Spleen (tissue), 11 donors: ENCODE results near the gene B3GNT5. TPM values are rescaled to one million over a fixed set of nuclear protein-coding genes. Genes with fewer than 3 reads are reported as not detected.

ENCODE experiments used
- DNase-seq: peaks from one replicate; pipeline ENCODE4 v3.0.0-alpha.2; 2020
- H3K27ac ChIP-seq, 8 donors: fragments of 200-600 bp; sonication (generic) in 7 of 8; 1 replicate in 4 of 8; 2 replicates in 4 of 8; pipeline versions ENCODE4 v1.5.0 to v1.8.0; 2016 to 2021; ENCODE audit warnings: inconsistent platforms in 4 of 8, mild to moderate bottlenecking in 4 of 8, moderate library complexity in 1 of 8
- H3K27me3 ChIP-seq, 7 donors: fragments of 200-600 bp; sonication (generic) in 6 of 7; replicated peaks in 1 of 7; 1 replicate in 4 of 7; 2 replicates in 3 of 7; pipeline versions ENCODE4 v1.5.0 to v1.8.0; 2016 to 2021; ENCODE audit warnings: inconsistent platforms in 3 of 7, mild to moderate bottlenecking in 1 of 7
- H3K36me3 ChIP-seq, 6 donors: fragments of 200-600 bp; sonication (generic) in 5 of 6; 1 replicate in 4 of 6; 2 replicates in 2 of 6; pipeline versions ENCODE4 v1.5.0 to v1.8.0; 2016 to 2021; ENCODE audit warnings: inconsistent platforms in 2 of 6
- H3K4me1 ChIP-seq, 6 donors: fragments of 200-600 bp; sonication (generic) in 5 of 6; 1 replicate in 3 of 6; 2 replicates in 3 of 6; pipeline versions ENCODE4 v1.5.0 to v1.8.0; 2016 to 2021; ENCODE audit warnings: inconsistent platforms in 3 of 6
- H3K4me3 ChIP-seq, 8 donors: fragments of 200-600 bp; sonication (generic) in 7 of 8; 1 replicate in 4 of 8; 2 replicates in 4 of 8; pipeline versions ENCODE4 v1.5.0 to v1.8.0; 2016 to 2021; ENCODE audit warnings: inconsistent platforms in 4 of 8, mild to moderate bottlenecking in 4 of 8, moderate library complexity in 2 of 8
- H3K9me3 ChIP-seq, 8 donors: fragments of 200-600 bp; sonication (generic) in 7 of 8; 1 replicate in 4 of 8; 2 replicates in 4 of 8; pipeline versions ENCODE4 v1.5.0 to v1.8.0; 2016 to 2021; ENCODE audit warnings: inconsistent platforms in 4 of 8
- CTCF ChIP-seq, 11 experiments: fragments of 200-600 bp in 7 of 11; fragments of 450-650 bp in 4 of 11; sonication (generic) in 4 of 11; IDR thresholded peaks in 8 of 11; conservative IDR thresholded peaks in 3 of 11; 1 replicate in 7 of 11; 2 replicates in 4 of 11; pipeline versions ENCODE4 v1.4.0 to v1.8.0; 2016 to 2021; ENCODE audit warnings: antibody characterized with exemption in 11 of 11, inconsistent platforms in 4 of 11, mild to moderate bottlenecking in 1 of 11
- POLR2A ChIP-seq, 3 donors: fragments of 450-650 bp; IDR thresholded peaks; one replicate each; pipeline ENCODE4 v1.5.1; 2017; ENCODE audit warnings: antibody characterized with exemption in 3 of 3, mild to moderate bottlenecking in 1 of 3
- POLR2AphosphoS5 ChIP-seq, 3 donors: sonication (generic); formaldehyde crosslinking; IDR thresholded peaks; one replicate each; pipeline ENCODE4 v1.5.1; 2017; ENCODE audit warnings: antibody characterized with exemption in 3 of 3
- WGBS, 5 donors: extraction: QIAGEN DNeasy Blood & Tissue Kit in 3 of 5; methylation state at CpG; one replicate each; pipeline versions ENCODE4 v1.1.5 to v1.1.7; 2013 to 2018; 5-methylcytosine and 5-hydroxymethylcytosine counted together
- intact Hi-C: fragments of 100-400 bp; cut with DNase I; formaldehyde crosslinking; loops from one replicate; pipeline ENCODE4 v1.15.0; 2023; ENCODE audit warnings: low total_unique reads
- polyA plus RNA-seq, 3 donors: library from polyadenylated mRNA; stranded (reverse); fragments of 200-250 nt; gene quantifications; one replicate each; pipeline ENCODE4 v1.2.1, GENCODE V29; 2013
- total RNA-seq, 7 donors: library from RNA; depleted of rRNA in 3 of 7; stranded (reverse); fragments of >200 nt in 3 of 7; fragmentation: NEBNext Ultra II Directional in 4 of 7; extraction: Animal tissue kit (Norgen Biotek cat#: 25700) in 4 of 7; gene quantifications; one replicate each; pipeline versions ENCODE4 v1.1.0 to v1.2.1, GENCODE V29; 2016 to 2021
- donor health status: healthy with polysubstance abuse.
- donor health status: DM: no; HTN: no; CAD: no; lungs with moderate emphysema.
- donor health status: DM: no; HTN: no; CAD: no.
- donor health status: Bipolar disorder and iron deficiency.
- donor health status: healthy.
- donor health status: DM: no; HTN: no; CAD: no.
- donor health status: DM: yes; HTN: yes; CAD: no.

The B3GNT5 gene
- total and polyA plus RNA-seq, 10 donors, result 0.61 to 11.9 (median 3.7) TPM

- intact Hi-C loops, result no loop called here
- H3K9me3 ChIP-seq, result no peaks in the 10 kb centered on the region
- no peaks in the 10 kb centered on the region for H3K36me3 ChIP-seq
- no peak for DNase-seq
- H3K27me3 ChIP-seq, result peaks cover 0 to 50% (median 19%) of the 10 kb centered on the region in 7 donors
- 89 to 97% (median 95%) methylated on average over 5 of the region's 5 CpGs for WGBS, 5 donors
- TF ChIP-seq CTCF (IDR thresholded peaks at IDR 0.05 in 8 of 11, conservative IDR thresholded peaks at IDR 0.05 in 3 of 11) (no peak), POLR2AphosphoS5 (IDR thresholded peaks at IDR 0.05) (no peak), POLR2A (IDR thresholded peaks at IDR 0.05) (no peak)
- H3K4me3 ChIP-seq, result peak overlapping the region in 1 of 8 donors; percentile 68
- no peak overlapping the region for H3K27ac ChIP-seq
- H3K4me1 ChIP-seq, result peaks cover 5 to 37% (median 21%) of the 10 kb centered on the region in 6 donors
Observed at GRCh38 chr3:183252118-183252782, 803 bp upstream of the B3GNT5 start.

DNA sequence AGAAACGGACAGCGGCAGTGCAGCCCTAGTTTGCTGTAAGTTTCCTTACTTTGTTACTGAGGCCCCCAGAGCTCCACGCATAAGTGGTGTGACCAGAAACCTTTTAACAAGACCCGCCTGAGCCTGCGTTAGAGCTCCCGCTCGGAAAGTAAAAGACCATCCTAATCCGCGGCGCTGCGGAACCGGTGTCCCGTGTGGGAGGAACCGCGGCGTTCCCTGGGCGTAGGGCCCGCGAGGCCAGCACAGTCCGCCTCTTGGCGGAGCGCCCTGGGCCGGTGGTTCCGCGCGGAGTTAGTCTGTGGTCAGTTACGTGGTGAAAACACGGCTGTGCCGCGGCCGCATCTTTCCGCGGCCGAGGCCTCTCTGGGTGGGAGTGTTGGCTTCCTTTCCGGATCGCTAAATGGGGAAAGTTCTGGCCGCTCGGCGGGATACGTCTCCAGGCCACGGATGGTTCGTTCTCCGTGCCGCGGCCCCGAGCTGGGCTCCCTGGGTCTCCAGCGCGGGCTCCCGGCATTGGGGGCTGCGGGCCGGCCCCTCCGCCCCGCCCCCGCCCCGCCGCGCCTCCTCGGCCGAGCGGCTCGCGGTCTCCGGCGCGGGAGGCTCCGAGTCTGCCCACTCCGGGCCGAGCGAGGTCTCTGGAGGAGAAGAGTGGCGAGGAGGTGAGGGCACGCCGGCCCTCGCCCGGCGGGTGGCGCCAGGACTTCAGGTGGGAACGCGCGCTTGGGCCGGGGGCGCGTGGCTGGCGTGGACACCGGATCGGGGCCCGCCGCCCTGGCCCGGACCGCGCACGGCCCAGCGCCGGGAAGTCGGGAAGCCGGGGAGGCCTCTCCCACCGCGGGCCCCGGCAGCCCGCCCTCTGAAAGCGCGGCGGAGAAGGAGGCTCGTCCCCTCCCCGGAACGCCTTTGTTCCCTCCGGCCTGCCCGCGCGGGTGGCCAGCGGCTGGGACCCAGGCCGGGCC is 754 bp downstream of the B3GNT5 start:
- DNase-seq, result peak; percentile 93
- intact Hi-C loops, result no loop called here
- WGBS, 5 donors, result 0 to 3% (median 1%) methylated on average over 47 to 111 of the region's 111 CpGs

DNA sequence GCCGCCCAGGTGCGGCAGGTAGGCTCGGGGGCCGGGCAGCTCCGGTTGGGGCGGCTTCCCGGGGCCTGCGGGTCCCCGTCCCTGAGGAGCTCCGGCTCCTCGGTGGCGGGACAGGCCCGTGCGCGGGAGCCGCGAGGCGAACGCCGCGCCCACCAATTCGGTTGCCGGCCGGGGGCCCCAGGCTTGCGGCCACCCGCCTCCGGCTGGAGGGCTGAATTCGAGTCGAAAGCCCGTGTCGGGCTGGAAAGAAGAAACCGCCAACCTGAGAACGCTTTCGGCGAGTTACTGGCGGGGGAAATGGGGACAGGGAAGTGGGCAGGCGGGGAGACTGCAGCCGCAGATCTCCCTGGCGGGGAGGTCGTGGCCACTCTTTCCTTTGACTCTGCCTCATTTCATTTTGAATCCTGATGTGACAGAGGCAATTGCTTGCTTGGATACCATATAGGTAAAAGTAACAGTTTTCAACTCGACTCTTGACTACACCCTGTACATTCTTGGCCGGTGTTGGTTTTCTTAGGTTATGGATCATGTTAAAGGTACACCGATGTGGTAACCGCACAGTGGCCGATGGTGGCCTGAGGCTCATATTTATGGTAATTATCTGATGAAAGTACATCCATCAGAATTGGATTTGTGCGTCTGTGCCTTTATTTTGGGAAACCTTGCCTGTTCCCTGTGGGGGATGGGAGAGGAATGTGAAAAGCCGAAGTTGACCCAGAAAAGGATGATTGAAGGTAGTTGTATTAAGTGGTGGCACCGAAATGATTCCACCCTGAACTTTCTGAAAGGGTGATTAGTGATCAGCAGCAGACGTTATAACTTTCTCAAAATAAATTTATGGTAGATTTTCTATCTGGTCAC is 1.7 kb downstream of the B3GNT5 start:
- Histone ChIP-seq H3K27me3 (peaks cover 0 to 42% (median 19%) of the 10 kb centered on the region in 7 donors), H3K4me1 (peaks cover 5 to 52% (median 26%) of the 10 kb centered on the region in 6 donors), H3K9me3 (no peaks in the 10 kb centered on the region), H3K27ac (peak overlapping the region in 7 of 8 donors; percentile 44 to 90 (median 82)), H3K4me3 (peak overlapping the region; percentile 25 to 68 (median 56)), H3K36me3 (no peaks in the 10 kb centered on the region)
- TF ChIP-seq CTCF (IDR thresholded peaks at IDR 0.05 in 8 of 11, conservative IDR thresholded peaks at IDR 0.05 in 3 of 11) (no peak), POLR2A (IDR thresholded peaks at IDR 0.05) (no peak), POLR2AphosphoS5 (IDR thresholded peaks at IDR 0.05) (peak in 1 of 3 donors; percentile 16)
- DNase-seq, result peak; percentile 82
- 11 to 27% (median 13%) methylated on average over 43 to 49 of the region's 49 CpGs for WGBS, 5 donors
- intact Hi-C loops, result no loop called here

More for the DNA sequence above, 754 bp downstream of the B3GNT5 start:
- H3K36me3 ChIP-seq, result no peaks in the 10 kb centered on the region
- peak overlapping the region; percentile 25 to 68 (median 56) for H3K4me3 ChIP-seq
- peaks cover 0 to 50% (median 19%) of the 10 kb centered on the region in 7 donors for H3K27me3 ChIP-seq
- H3K4me1 ChIP-seq, result peaks cover 5 to 43% (median 21%) of the 10 kb centered on the region in 6 donors
- no peak for TF ChIP-seq POLR2A (IDR thresholded peaks at IDR 0.05)
- TF ChIP-seq POLR2AphosphoS5 (IDR thresholded peaks at IDR 0.05), result peak; percentile 48 to 84 (median 64)
- peak in 2 of 11 experiments; percentile 19 to 24 for TF ChIP-seq CTCF (IDR thresholded peaks at IDR 0.05 in 8 of 11, conservative IDR thresholded peaks at IDR 0.05 in 3 of 11)
- H3K9me3 ChIP-seq, result no peaks in the 10 kb centered on the region
- peak overlapping the region in 7 of 8 donors; percentile 44 to 90 (median 82) for H3K27ac ChIP-seq
